Vagina (tissue), 2 donors: ENCODE data around the gene COX7A2.

ENCODE experiments used
- CTCF ChIP-seq, 3 experiments: fragments of 450-650 bp in 2 of 3; fragments of 200-600 bp in 1 of 3; sonication (generic) in 1 of 3; IDR thresholded peaks; one replicate each; pipeline ENCODE4 v1.5.1; 2017 to 2019; ENCODE audit warnings: antibody characterized with exemption in 3 of 3, mild to moderate bottlenecking in 2 of 3, moderate library complexity in 2 of 3
- POLR2AphosphoS5 ChIP-seq, 2 donors: sonication (generic); formaldehyde crosslinking; IDR thresholded peaks; one replicate each; pipeline ENCODE4 v1.9.0; 2017; ENCODE audit warnings: antibody characterized with exemption in 2 of 2, mild to moderate bottlenecking in 2 of 2, low read depth in 1 of 2; ENCODE audit not compliant: insufficient read depth in 1 of 2

GRCh38 chr6:75283907-75284631 lies 40.5 kb upstream of the COX7A2 start:
- no peak for TF ChIP-seq CTCF (IDR thresholded peaks at IDR 0.05)
- TF ChIP-seq POLR2AphosphoS5 (IDR thresholded peaks at IDR 0.05; ENCODE audit: insufficient read depth in 1 of 2, low read depth in 1 of 2): no peak
